Stomach (tissue), 9 donors: ENCODE data around the gene ELP4. TPM values are rescaled to one million over a fixed set of nuclear protein-coding genes. Genes with fewer than 3 reads are reported as not detected.
"Not testable (repeated sequence)": the region's sequence is repeated elsewhere in the genome, so short reads cannot be mapped to it uniquely, and the experiment has no call there.

Source experiments
- DNase-seq, 2 donors: peaks; one replicate each; pipeline versions ENCODE4 v3.0.0 to v3.0.0-alpha.2; 2013 to 2019
- H3K27ac ChIP-seq, 5 donors: fragments of 200-600 bp in 4 of 5; sonication (generic) in 4 of 5; one replicate each; pipeline ENCODE4 v1.5.1; 2013 to 2019; ENCODE audit warnings: mild to moderate bottlenecking in 1 of 5, moderate library complexity in 1 of 5
- H3K27me3 ChIP-seq, 3 donors: fragments of 200-600 bp; sonication (generic); one replicate each; pipeline ENCODE4 v1.5.1; 2017 to 2019; ENCODE audit warnings: mixed run types in 1 of 3
- H3K36me3 ChIP-seq, 4 donors: fragments of 200-600 bp; sonication (generic); 1 replicate in 3 of 4; 2 replicates in 1 of 4; pipeline ENCODE4 v1.5.1; 2016 to 2019
- H3K4me1 ChIP-seq, 4 donors: fragments of 200-600 bp; sonication (generic); one replicate each; pipeline ENCODE4 v1.5.1; 2016 to 2019
- H3K4me3 ChIP-seq, 4 donors: fragments of 200-600 bp; sonication (generic) in 3 of 4; one replicate each; pipeline ENCODE4 v1.5.1; 2016 to 2019; ENCODE audit warnings: mild to moderate bottlenecking in 1 of 4
- H3K9me3 ChIP-seq, 4 donors: fragments of 200-600 bp; sonication (generic); one replicate each; pipeline ENCODE4 v1.5.1; 2016 to 2019
- EP300 ChIP-seq: sonication (generic); formaldehyde crosslinking; IDR thresholded peaks from one replicate; pipeline ENCODE4 v1.6.1; 2017; ENCODE audit warnings: antibody characterized with exemption
- POLR2A ChIP-seq, 4 donors: fragments of 450-650 bp; IDR thresholded peaks; one replicate each; pipeline ENCODE4 v1.6.1; 2016; ENCODE audit warnings: antibody characterized with exemption in 4 of 4, control low read depth in 2 of 4, mild to moderate bottlenecking in 1 of 4, moderate library complexity in 1 of 4
- POLR2AphosphoS5 ChIP-seq, 3 donors: sonication (generic); formaldehyde crosslinking; IDR thresholded peaks; one replicate each; pipeline ENCODE4 v1.6.1; 2016; ENCODE audit warnings: antibody characterized with exemption in 3 of 3
- WGBS, 5 donors: extraction: QIAGEN DNeasy Blood & Tissue Kit in 3 of 5; methylation state at CpG; one replicate each; pipeline versions ENCODE4 v1.1.5 to v1.1.7; 2013 to 2018; 5-methylcytosine and 5-hydroxymethylcytosine counted together
- intact Hi-C: fragments of 100-400 bp; cut with DNase I; formaldehyde crosslinking; loops from one replicate; pipeline ENCODE4 v1.15.1; 2023; ENCODE audit warnings: low total_unique reads
- polyA plus RNA-seq, 3 donors: library from polyadenylated mRNA; stranded (reverse); fragments of 200-250 nt; gene quantifications; one replicate each; pipeline ENCODE4 v1.2.3, GENCODE V29; 2013
- total RNA-seq, 5 donors: library from RNA; depleted of rRNA; stranded (reverse); fragments of >200 nt; gene quantifications; one replicate each; pipeline versions ENCODE4 v1.1.0 to v1.2.3, GENCODE V29; 2014 to 2016
- TF ChIP-seq, protein P1 (sequence below), 7 experiments: fragments of 450-650 bp in 4 of 7; fragments of 200-600 bp in 3 of 7; sonication (generic) in 3 of 7; IDR thresholded peaks; one replicate each; pipeline ENCODE4 v1.5.1; 2016 to 2019; ENCODE audit warnings: antibody characterized with exemption in 7 of 7, control low read depth in 2 of 7, mild to moderate bottlenecking in 1 of 7
- donor health status: healthy with polysubstance abuse.
- donor health status: Bipolar disorder and iron deficiency.
- donor health status: healthy.

Gene ELP4
- total and polyA plus RNA-seq, 8 donors: 8.3 to 70.0 (median 20.9) TPM

DNA sequence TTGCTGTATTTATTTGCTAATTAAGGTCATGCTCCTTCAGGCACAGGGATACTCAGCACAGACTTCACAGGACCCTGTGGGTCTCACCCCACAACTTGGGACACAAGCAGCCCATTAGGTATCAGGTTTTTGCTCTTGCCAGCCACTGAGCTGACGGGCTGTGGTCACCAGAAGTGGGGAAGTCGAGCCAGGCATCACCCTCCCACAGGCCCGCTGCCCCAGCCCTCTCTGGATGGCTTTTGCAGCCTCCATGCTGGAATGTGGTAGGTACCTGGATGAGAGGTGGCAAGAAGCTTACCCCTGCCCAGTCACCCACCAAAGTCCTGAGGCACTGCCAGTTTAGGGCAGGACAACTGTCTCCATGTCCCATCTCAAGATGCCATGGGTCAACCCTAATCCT lies 213.2 kb downstream of the ELP4 start:
- TF ChIP-seq EP300 (no peak), POLR2A (IDR thresholded peaks at IDR 0.05) (no peak)
- TF ChIP-seq, protein P1, sequence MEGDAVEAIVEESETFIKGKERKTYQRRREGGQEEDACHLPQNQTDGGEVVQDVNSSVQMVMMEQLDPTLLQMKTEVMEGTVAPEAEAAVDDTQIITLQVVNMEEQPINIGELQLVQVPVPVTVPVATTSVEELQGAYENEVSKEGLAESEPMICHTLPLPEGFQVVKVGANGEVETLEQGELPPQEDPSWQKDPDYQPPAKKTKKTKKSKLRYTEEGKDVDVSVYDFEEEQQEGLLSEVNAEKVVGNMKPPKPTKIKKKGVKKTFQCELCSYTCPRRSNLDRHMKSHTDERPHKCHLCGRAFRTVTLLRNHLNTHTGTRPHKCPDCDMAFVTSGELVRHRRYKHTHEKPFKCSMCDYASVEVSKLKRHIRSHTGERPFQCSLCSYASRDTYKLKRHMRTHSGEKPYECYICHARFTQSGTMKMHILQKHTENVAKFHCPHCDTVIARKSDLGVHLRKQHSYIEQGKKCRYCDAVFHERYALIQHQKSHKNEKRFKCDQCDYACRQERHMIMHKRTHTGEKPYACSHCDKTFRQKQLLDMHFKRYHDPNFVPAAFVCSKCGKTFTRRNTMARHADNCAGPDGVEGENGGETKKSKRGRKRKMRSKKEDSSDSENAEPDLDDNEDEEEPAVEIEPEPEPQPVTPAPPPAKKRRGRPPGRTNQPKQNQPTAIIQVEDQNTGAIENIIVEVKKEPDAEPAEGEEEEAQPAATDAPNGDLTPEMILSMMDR (IDR thresholded peaks at IDR 0.05): no peak
- Histone ChIP-seq H3K9me3 (no peaks in the 10 kb centered on the region), H3K4me1 (no peaks in the 10 kb centered on the region), H3K27me3 (no peaks in the 10 kb centered on the region), H3K36me3 (peaks cover 0 to 15% (median 7%) of the 10 kb centered on the region in 4 donors), H3K27ac (no peak overlapping the region), H3K4me3 (no peak overlapping the region)
- intact Hi-C loops: no loop called here
- DNase-seq: no peak
- WGBS, 5 donors: 93 to 97% (median 96%) methylated on average over 3 of the region's 3 CpGs

DNA sequence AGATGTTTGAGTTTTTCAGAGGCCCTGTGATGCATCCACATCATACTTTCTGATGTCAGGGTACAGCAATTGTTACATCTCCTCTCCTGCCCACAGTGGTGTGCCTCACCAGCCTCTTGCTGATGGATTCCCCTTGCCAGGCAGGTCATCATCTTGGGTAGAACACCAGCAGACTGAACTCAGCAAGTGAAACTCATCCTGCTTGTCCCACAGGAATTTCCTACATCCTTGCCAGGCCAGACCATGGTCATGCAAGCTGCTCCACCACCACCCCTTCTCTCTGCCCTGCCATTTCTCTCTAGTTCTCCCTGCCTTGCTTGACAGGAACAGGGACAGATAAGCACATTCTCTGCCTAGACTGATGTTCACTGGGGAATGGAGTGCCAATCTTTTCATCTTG lies 215.6 kb downstream of the ELP4 start:
- Histone ChIP-seq H3K27ac (no peak overlapping the region), H3K4me1 (no peaks in the 10 kb centered on the region), H3K4me3 (no peak overlapping the region), H3K27me3 (no peaks in the 10 kb centered on the region), H3K9me3 (no peaks in the 10 kb centered on the region), H3K36me3 (peaks cover 0 to 18% (median 7%) of the 10 kb centered on the region in 4 donors)
- intact Hi-C loops: no loop called here
- no peak for DNase-seq
- no peak for TF ChIP-seq POLR2AphosphoS5 (IDR thresholded peaks at IDR 0.05)

DNA sequence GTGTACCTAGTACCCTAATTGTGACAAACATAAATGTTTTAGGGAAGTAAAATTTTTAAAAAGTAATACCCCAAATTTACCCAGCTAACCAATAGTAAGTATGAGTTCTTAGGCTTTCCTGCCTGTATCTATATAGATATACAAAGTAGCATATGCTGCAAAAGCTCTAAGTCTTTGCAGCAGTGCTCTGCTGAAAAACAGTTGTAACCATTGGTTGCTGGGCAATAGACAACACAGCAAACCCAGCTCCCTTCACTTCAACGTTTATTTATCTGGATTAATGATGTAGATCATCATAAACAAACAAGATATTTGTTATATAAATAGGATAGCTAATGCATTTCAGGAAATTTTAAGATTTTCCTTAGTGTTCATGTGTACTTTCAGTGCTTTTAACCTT lies 218.9 kb downstream of the ELP4 start:
- H3K4me3 ChIP-seq: no peak overlapping the region
- peaks cover 0 to 15% (median 7%) of the 10 kb centered on the region in 4 donors for H3K36me3 ChIP-seq
- H3K4me1 ChIP-seq: no peaks in the 10 kb centered on the region
- H3K9me3 ChIP-seq: peaks cover 0 to 12% (median 5%) of the 10 kb centered on the region in 4 donors
- no peaks in the 10 kb centered on the region for H3K27me3 ChIP-seq
- WGBS, 5 donors: 11 to 24% (median 15%) methylated on average over 1 of the region's 1 CpG
- TF ChIP-seq POLR2AphosphoS5 (IDR thresholded peaks at IDR 0.05) (no peak), EP300 (no peak), POLR2A (IDR thresholded peaks at IDR 0.05) (no peak)
- TF ChIP-seq, protein P1 (IDR thresholded peaks at IDR 0.05): no peak
- intact Hi-C loops: no loop called here
- peak in 1 of 2 donors; percentile 28 for DNase-seq
- no peak overlapping the region for H3K27ac ChIP-seq

DNA sequence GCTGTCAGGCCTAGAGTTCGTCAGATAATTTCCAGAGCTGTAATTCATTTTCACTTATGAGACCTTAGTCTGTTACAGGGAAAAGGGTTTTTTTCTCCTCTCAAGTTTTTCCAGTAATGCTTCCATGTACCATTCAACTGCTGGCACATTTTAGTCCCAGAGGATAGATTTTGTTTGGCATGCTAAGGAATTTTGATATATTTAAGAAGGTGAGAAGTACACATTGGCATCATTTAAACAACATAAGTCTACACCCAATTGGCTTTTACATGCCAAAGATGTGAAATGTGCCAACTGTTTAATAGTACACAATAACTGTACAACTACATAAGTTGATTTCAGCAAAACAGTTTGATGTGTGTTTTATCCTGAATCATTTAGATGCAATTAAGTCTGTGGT lies 230.6 kb downstream of the ELP4 start:
- H3K36me3 ChIP-seq: peaks cover 0 to 6% (median 0%) of the 10 kb centered on the region in 4 donors
- no peak for DNase-seq
- H3K27me3 ChIP-seq: no peaks in the 10 kb centered on the region
- intact Hi-C loops: no loop called here
- H3K4me1 ChIP-seq: no peaks in the 10 kb centered on the region
- 87 to 91% (median 90%) methylated on average over 1 of the region's 1 CpG for WGBS, 5 donors
- no peak overlapping the region for H3K27ac ChIP-seq
- TF ChIP-seq, protein P1 (IDR thresholded peaks at IDR 0.05): no peak
- TF ChIP-seq EP300: no peak
- TF ChIP-seq POLR2AphosphoS5 (IDR thresholded peaks at IDR 0.05): no peak
- no peak for TF ChIP-seq POLR2A (IDR thresholded peaks at IDR 0.05)
- no peak overlapping the region for H3K4me3 ChIP-seq
- H3K9me3 ChIP-seq: peaks cover 2 to 24% (median 13%) of the 10 kb centered on the region in 4 donors

DNA sequence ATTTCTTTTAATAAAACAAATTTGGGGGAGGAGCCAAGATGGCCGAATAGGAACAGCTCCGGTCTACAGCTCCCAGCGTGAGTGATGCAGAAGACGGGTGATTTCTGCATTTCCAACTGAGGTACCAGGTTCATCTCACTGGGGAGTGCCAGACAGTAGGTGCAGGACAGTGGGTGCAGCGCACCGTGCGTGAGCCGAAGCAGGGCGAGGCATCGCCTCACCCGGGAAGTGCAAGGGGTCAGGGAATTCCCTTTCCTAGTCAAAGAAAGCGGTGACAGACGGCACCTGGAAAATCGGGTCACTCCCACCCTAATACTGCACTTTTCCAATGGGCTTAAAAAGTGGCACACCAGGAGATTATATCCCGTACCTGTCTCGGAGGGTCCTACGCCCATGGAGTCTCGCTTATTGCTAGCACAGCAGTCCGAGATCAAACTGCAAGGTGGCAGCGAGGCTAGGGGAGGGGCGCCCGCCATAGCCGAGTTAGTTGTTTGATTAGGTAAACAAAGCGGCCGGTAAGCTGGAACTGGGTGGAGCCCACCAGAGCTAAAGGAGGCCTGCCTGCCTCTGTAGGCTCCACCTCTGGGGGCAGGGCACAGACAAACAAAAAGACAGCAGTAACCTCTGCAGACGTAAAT lies 231.3 kb downstream of the ELP4 start:
- H3K4me3 ChIP-seq, H3K36me3 ChIP-seq, H3K27me3 ChIP-seq, H3K4me1 ChIP-seq, H3K27ac ChIP-seq, DNase-seq, intact Hi-C loops: not testable (repeated sequence)
- peaks cover 2 to 24% (median 13%) of the 10 kb centered on the region in 4 donors for H3K9me3 ChIP-seq
- 94 to 98% (median 96%) methylated on average over 23 to 26 of the region's 26 CpGs for WGBS, 5 donors
